Ovary (tissue), 9 donors: Measurements from ENCODE around the gene RBFOX2. TPM values are rescaled to one million over a fixed set of nuclear protein-coding genes. Genes with fewer than 3 reads are reported as not detected.

Experiments used
- DNase-seq, 5 donors: peaks; one replicate each; pipeline ENCODE4 v3.0.0-alpha.2; 2019 to 2020
- H3K27ac ChIP-seq, 2 donors: fragments of 200-600 bp; one replicate each; pipeline versions ENCODE4 v1.5.1 to v1.8.0; 2019 to 2022
- H3K27me3 ChIP-seq: fragments of 200-600 bp; one replicate; pipeline ENCODE4 v1.8.0; 2022
- H3K36me3 ChIP-seq: fragments of 200-600 bp; sonication (generic); one replicate; pipeline ENCODE4 v1.5.1; 2019
- H3K4me1 ChIP-seq: one replicate; pipeline ENCODE4 v1.8.1; 2013; ENCODE audit warnings: mild to moderate bottlenecking, moderate library complexity; ENCODE audit not compliant: insufficient read depth
- H3K4me3 ChIP-seq: fragments of 200-600 bp; sonication (generic); one replicate; pipeline ENCODE4 v1.5.1; 2017
- H3K9me3 ChIP-seq, 2 donors: fragments of 200-600 bp in 1 of 2; sonication (generic) in 1 of 2; one replicate each; pipeline versions ENCODE4 v1.5.1 to v1.8.1; 2013 to 2019; ENCODE audit warnings: mild to moderate bottlenecking in 1 of 2, moderate library complexity in 1 of 2
- CTCF ChIP-seq, 3 donors: fragments of 450-650 bp in 2 of 3; fragments of 200-600 bp in 1 of 3; IDR thresholded peaks; one replicate each; pipeline versions ENCODE4 v1.5.1 to v1.8.0; 2016 to 2022; ENCODE audit warnings: antibody characterized with exemption in 3 of 3, mild to moderate bottlenecking in 1 of 3
- EP300 ChIP-seq: sonication (generic); formaldehyde crosslinking; IDR thresholded peaks from one replicate; pipeline ENCODE4 v1.6.1; 2017; ENCODE audit warnings: antibody characterized with exemption
- POLR2A ChIP-seq: fragments of 450-650 bp; IDR thresholded peaks from one replicate; pipeline ENCODE4 v1.6.1; 2017; ENCODE audit warnings: antibody characterized with exemption, mild to moderate bottlenecking, moderate library complexity
- WGBS, 3 donors: extraction: QIAGEN DNeasy Blood & Tissue Kit in 1 of 3; methylation state at CpG; one replicate each; pipeline versions ENCODE4 v1.1.5 to v1.1.7; 2013 to 2017; 5-methylcytosine and 5-hydroxymethylcytosine counted together
- intact Hi-C, 4 donors: fragments of 100-400 bp; cut with DNase I; formaldehyde crosslinking; loops; one replicate each; pipeline versions ENCODE4 v1.11.0 to v1.15.1; 2022 to 2023
- polyA plus RNA-seq, 2 donors: library from polyadenylated mRNA; stranded (reverse); fragments of 200-250 nt in 1 of 2; fragments of 350-450 nt in 1 of 2; fragmentation: Illumina TruSeq in 1 of 2; extraction: RNeasy Lipid Tissue Mini Kit (QIAGEN cat#74804) in 1 of 2; gene quantifications; one replicate each; pipeline ENCODE4 v1.2.3, GENCODE V29; 2013 to 2014
- total RNA-seq, 7 donors: library from RNA; depleted of rRNA in 2 of 7; stranded (reverse); fragments of >200 nt in 2 of 7; fragmentation: NEBNext Ultra II Directional in 3 of 7; extraction: Animal tissue kit (Norgen Biotek cat#: 25700) in 3 of 7; gene quantifications; one replicate each; pipeline versions ENCODE4 v1.1.0 to v1.2.4, GENCODE V29; 2016 to 2023
- donor health status: DM: no; HTN: no; CAD: no; lungs with moderate emphysema.
- donor health status: DM: no; HTN: no; CAD: no.
- donor health status: Bipolar disorder and iron deficiency.
- donor health status: DM: yes; HTN: yes; CAD: no.
- donor health status: DM: no; HTN: no; CAD: no.
- donor health status: DM: yes; HTN: yes; CAD: no.

Gene RBFOX2
- total and polyA plus RNA-seq, 9 donors: 68.7 to 140 (median 128) TPM

- H3K9me3 ChIP-seq: no peaks in the 10 kb centered on the region
- intact Hi-C loops: loop anchor here in 1 of 4 donors (5.0 kb wide), 1 partner anchor 77 kb away; no protein-coding TSS in a partner anchor
- no peak for DNase-seq
- 93 to 97% (median 97%) methylated on average over 5 of the region's 5 CpGs for WGBS, 3 donors
- H3K4me3 ChIP-seq: no peak overlapping the region
- no peak overlapping the region for H3K27ac ChIP-seq
- peaks cover 8% of the 10 kb centered on the region for H3K4me1 ChIP-seq
- H3K36me3 ChIP-seq: no peaks in the 10 kb centered on the region
- TF ChIP-seq POLR2A (no peak), CTCF (IDR thresholded peaks at IDR 0.05) (no peak), EP300 (no peak)
- H3K27me3 ChIP-seq: no peaks in the 10 kb centered on the region
Observed at GRCh38 chr22:35959121-35959800, 69.4 kb downstream of the RBFOX2 start.

- WGBS, 3 donors: 72 to 78% (median 74%) methylated on average over 2 of the region's 2 CpGs
- DNase-seq: no peak
- Histone ChIP-seq H3K27me3 (no peaks in the 10 kb centered on the region), H3K4me3 (no peak overlapping the region), H3K4me1 (peaks cover 8% of the 10 kb centered on the region), H3K36me3 (no peaks in the 10 kb centered on the region), H3K27ac (no peak overlapping the region), H3K9me3 (no peaks in the 10 kb centered on the region)
- TF ChIP-seq EP300: no peak
- TF ChIP-seq CTCF (IDR thresholded peaks at IDR 0.05): no peak
- TF ChIP-seq POLR2A: no peak
- intact Hi-C loops: loop anchor here in 1 of 4 donors (5.0 kb wide), 1 partner anchor 76 kb away; no protein-coding TSS in a partner anchor
Observed at GRCh38 chr22:35958334-35958733, 70.3 kb downstream of the RBFOX2 start.

DNA sequence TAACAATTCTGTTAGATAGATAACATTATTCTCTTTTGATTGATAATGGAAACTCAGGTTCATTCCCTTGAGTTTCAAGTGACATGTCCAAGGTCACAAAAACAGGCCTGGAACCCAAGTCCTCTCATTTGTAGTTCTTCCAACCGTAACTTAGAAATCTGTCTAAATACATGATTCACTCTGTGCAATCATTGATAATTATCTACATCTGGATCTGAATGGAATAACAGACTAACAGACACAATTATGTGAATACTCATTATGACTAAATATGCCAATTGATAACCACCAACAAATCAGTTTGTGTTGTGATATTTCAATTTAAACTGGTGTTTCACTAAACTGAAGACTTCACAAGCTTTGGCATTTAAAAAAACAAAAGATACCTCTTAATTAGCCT lies 71.0 kb downstream of the RBFOX2 start:
- TF ChIP-seq POLR2A (no peak), CTCF (IDR thresholded peaks at IDR 0.05) (no peak), EP300 (no peak)
- no peak for DNase-seq
- intact Hi-C loops: loop anchor here in 1 of 4 donors (5.0 kb wide), 1 partner anchor 75 kb away; no protein-coding TSS in a partner anchor
- Histone ChIP-seq H3K36me3 (no peaks in the 10 kb centered on the region), H3K4me1 (peaks cover 8% of the 10 kb centered on the region), H3K27me3 (no peaks in the 10 kb centered on the region), H3K9me3 (no peaks in the 10 kb centered on the region), H3K4me3 (no peak overlapping the region), H3K27ac (no peak overlapping the region)
- WGBS, 3 donors: 79 to 89% (median 86%) methylated on average over 1 of the region's 1 CpG

DNA sequence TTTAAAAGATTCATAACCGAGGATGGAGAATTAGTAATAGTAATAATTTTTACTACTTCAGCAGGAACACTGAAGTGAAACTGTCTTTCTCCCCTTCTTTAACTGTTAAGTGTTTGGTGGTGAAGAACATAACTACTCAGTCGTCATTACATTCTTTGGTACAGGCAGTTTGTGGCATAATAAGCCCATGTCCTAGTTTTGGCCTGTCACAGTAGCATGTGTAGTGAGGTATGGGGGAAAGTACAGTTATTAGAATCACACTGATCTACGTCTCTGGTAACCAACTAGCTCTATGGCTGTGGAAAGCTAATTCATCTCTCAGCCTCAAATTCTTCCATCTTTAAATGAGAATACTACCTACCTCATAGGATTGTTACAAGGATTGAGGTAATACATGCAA lies 71.8 kb downstream of the RBFOX2 start:
- Histone ChIP-seq H3K4me1 (peaks cover 8% of the 10 kb centered on the region), H3K36me3 (no peaks in the 10 kb centered on the region), H3K9me3 (no peaks in the 10 kb centered on the region), H3K27ac (no peak overlapping the region), H3K27me3 (no peaks in the 10 kb centered on the region), H3K4me3 (no peak overlapping the region)
- WGBS, 3 donors: 79 to 81% (median 81%) methylated on average over 3 of the region's 3 CpGs
- TF ChIP-seq POLR2A (no peak), CTCF (IDR thresholded peaks at IDR 0.05) (no peak)
- no peak for DNase-seq
- intact Hi-C loops: loop anchor here in 1 of 4 donors (5.0 kb wide), 1 partner anchor 75 kb away; no protein-coding TSS in a partner anchor
